Measurements from ENCODE around the gene FLT1.

- TF ChIP-seq POLR2AphosphoS5 (IDR thresholded peaks at IDR 0.05; ENCODE audit: low read depth) (no peak), GABPA (IDR thresholded peaks at IDR 0.05; ENCODE audit: low read depth) (no peak), REST (IDR thresholded peaks at IDR 0.05; ENCODE audit: insufficient replicate concordance, low read depth) (no peak)
- TF ChIP-seq, protein P1, sequence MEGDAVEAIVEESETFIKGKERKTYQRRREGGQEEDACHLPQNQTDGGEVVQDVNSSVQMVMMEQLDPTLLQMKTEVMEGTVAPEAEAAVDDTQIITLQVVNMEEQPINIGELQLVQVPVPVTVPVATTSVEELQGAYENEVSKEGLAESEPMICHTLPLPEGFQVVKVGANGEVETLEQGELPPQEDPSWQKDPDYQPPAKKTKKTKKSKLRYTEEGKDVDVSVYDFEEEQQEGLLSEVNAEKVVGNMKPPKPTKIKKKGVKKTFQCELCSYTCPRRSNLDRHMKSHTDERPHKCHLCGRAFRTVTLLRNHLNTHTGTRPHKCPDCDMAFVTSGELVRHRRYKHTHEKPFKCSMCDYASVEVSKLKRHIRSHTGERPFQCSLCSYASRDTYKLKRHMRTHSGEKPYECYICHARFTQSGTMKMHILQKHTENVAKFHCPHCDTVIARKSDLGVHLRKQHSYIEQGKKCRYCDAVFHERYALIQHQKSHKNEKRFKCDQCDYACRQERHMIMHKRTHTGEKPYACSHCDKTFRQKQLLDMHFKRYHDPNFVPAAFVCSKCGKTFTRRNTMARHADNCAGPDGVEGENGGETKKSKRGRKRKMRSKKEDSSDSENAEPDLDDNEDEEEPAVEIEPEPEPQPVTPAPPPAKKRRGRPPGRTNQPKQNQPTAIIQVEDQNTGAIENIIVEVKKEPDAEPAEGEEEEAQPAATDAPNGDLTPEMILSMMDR (IDR thresholded peaks at IDR 0.05; ENCODE audit: insufficient read depth, low read length), result no peak
These were observed 15.6 kb upstream of the FLT1 start for GRCh38 chr13:28510542-28510941.

Measured in HL-60 (cell line).